K562 treated with DMSO at 1 percent for 24 hours (cell line): ENCODE measurements around the gene ABCA2. TPM values are rescaled to one million over a fixed set of nuclear protein-coding genes. Genes with fewer than 3 reads are reported as not detected.

Experiments
- total RNA-seq: library from RNA; unstranded; fragments of 300-600 nt; gene quantifications from 2 replicates; pipeline ENCODE4 v1.2.3, GENCODE V29; 2022; ENCODE audit warnings: low read depth; ENCODE audit not compliant: insufficient read depth

ABCA2 gene
- total RNA-seq = 11.0 and 24.1 TPM in 2 replicates

GRCh38 chr9:137027369-137028262 lies at the start of gene ABCA2:
Gene ABCA2 (minus strand): TSS chr9:137028237. CDS start chr9:137028140, 97 bp downstream.

GRCh38 chr9:137077010-137077747 lies 49.1 kb upstream of the ABCA2 start, which contains the start of gene UAP1L1:
Gene UAP1L1 (plus strand): TSS chr9:137077517. CDS start chr9:137077533, 16 bp downstream.

GRCh38 chr9:137070201-137070905 lies 42.3 kb upstream of the ABCA2 start, which contains the start of gene SAPCD2:
Gene SAPCD2 (minus strand): TSS chr9:137070557. CDS start chr9:137070460, 97 bp downstream.

GRCh38 chr9:137053944-137054931 lies 26.2 kb upstream of the ABCA2 start, which contains the start of gene ENTPD2:
Gene ENTPD2 (minus strand): TSS chr9:137054061. CDS start chr9:137053997, 64 bp downstream.

GRCh38 chr9:137046088-137046787 lies 18.2 kb upstream of the ABCA2 start, which contains the start of gene NPDC1:
Gene NPDC1 (minus strand): TSS chr9:137046177. CDS start chr9:137045989, 188 bp downstream.

GRCh38 chr9:137031904-137032640 lies 4.0 kb upstream of the ABCA2 start, which contains the start of gene FUT7:
Gene FUT7 (minus strand): TSS chr9:137032088. CDS start chr9:137031991, 97 bp downstream.

GRCh38 chr9:136996361-136997292 lies 31.4 kb downstream of the ABCA2 start, which contains the start of gene CLIC3:
Gene CLIC3 (minus strand): TSS chr9:136996568. CDS start chr9:136996543, 25 bp downstream.

GRCh38 chr9:136991993-136992818 lies 35.8 kb downstream of the ABCA2 start, which contains the start of gene PAXX:
Gene PAXX (plus strand): TSS chr9:136992422. CDS start chr9:136992444, 22 bp downstream.

GRCh38 chr9:136982232-136983051 lies 45.6 kb downstream of the ABCA2 start, which contains the start of gene LCNL1:
Gene LCNL1 (plus strand): TSS chr9:136982993. CDS start chr9:136983587, 594 bp downstream.

GRCh38 chr9:136977223-136977622 lies 50.8 kb downstream of the ABCA2 start, which contains the start of gene PTGDS:
Gene PTGDS (plus strand): TSS chr9:136977504. CDS start chr9:136977579, 75 bp downstream.

Other genes with a start within 250 kb of the ABCA2 start
- gene TMEM141, start 236.9 kb downstream of the ABCA2 start, total RNA-seq = 80.0 and 85.0 TPM in 2 replicates
- 1.8 and 3.5 TPM in 2 replicates for gene CCDC183, start 231.9 kb downstream of the ABCA2 start, total RNA-seq
- gene RABL6, start 220.3 kb downstream of the ABCA2 start, total RNA-seq = 160 and 181 TPM in 2 replicates
- gene AJM1, start 185.8 kb downstream of the ABCA2 start, total RNA-seq = 12.3 and 15.9 TPM in 2 replicates
- 163 and 193 TPM in 2 replicates for gene PHPT1, start 178.8 kb downstream of the ABCA2 start, total RNA-seq
- gene MAMDC4, start 175.9 kb downstream of the ABCA2 start, total RNA-seq = 1.9 and 3.1 TPM in 2 replicates
- 668 and 686 TPM in 2 replicates for gene EDF1, start 161.9 kb downstream of the ABCA2 start, total RNA-seq
- 32.9 and 35.8 TPM in 2 replicates for gene TRAF2, start 141.7 kb downstream of the ABCA2 start, total RNA-seq
- 150 and 189 TPM in 2 replicates for gene FBXW5, start 83.5 kb downstream of the ABCA2 start, total RNA-seq
- gene C8G, start 83.0 kb downstream of the ABCA2 start, total RNA-seq = 1.1 TPM in 1 of 2 replicates, not detected in the other
- gene LCN12, start 76.0 kb downstream of the ABCA2 start, total RNA-seq = not detected in 2 replicates
- 5.6 and 7.3 TPM in 2 replicates for gene PTGDS, start 50.7 kb downstream of the ABCA2 start, total RNA-seq
- gene LCNL1, start 45.2 kb downstream of the ABCA2 start, total RNA-seq = not detected in 2 replicates
- 82.2 and 86.6 TPM in 2 replicates for gene PAXX, start 35.8 kb downstream of the ABCA2 start, total RNA-seq
- 0.64 and 1.7 TPM in 2 replicates for gene CLIC3, start 31.7 kb downstream of the ABCA2 start, total RNA-seq
- gene FUT7, start 3.9 kb upstream of the ABCA2 start, total RNA-seq = not detected in 2 replicates
- gene NPDC1, start 17.9 kb upstream of the ABCA2 start, total RNA-seq = 0.66 and 1.1 TPM in 2 replicates
- 0.21 TPM in 1 of 2 replicates, not detected in the other for gene ENTPD2, start 25.8 kb upstream of the ABCA2 start, total RNA-seq
- gene SAPCD2, start 42.3 kb upstream of the ABCA2 start, total RNA-seq = 36.1 and 38.7 TPM in 2 replicates
- 9.0 and 9.6 TPM in 2 replicates for gene UAP1L1, start 49.3 kb upstream of the ABCA2 start, total RNA-seq
- 52.5 and 56.8 TPM in 2 replicates for gene MAN1B1, start 58.7 kb upstream of the ABCA2 start, total RNA-seq
- gene DPP7, start 86.5 kb upstream of the ABCA2 start, total RNA-seq = 187 and 232 TPM in 2 replicates
- gene GRIN1, start 110.9 kb upstream of the ABCA2 start, total RNA-seq = 0.12 and 0.78 TPM in 2 replicates
- gene LRRC26, start 141.8 kb upstream of the ABCA2 start, total RNA-seq = not detected in 2 replicates
- gene TMEM210, start 143.8 kb upstream of the ABCA2 start, total RNA-seq = not detected in 2 replicates
- gene ANAPC2, start 160.3 kb upstream of the ABCA2 start, total RNA-seq = 57.0 and 62.9 TPM in 2 replicates
- gene SSNA1, start 160.4 kb upstream of the ABCA2 start, total RNA-seq = 231 and 245 TPM in 2 replicates
- gene TPRN, start 172.5 kb upstream of the ABCA2 start, total RNA-seq = 33.3 and 34.3 TPM in 2 replicates
- 70.6 and 73.1 TPM in 2 replicates for gene TMEM203, start 177.4 kb upstream of the ABCA2 start, total RNA-seq
- gene NDOR1, start 177.5 kb upstream of the ABCA2 start, total RNA-seq = 28.7 and 33.4 TPM in 2 replicates
- gene RNF208, start 194.0 kb upstream of the ABCA2 start, total RNA-seq = 6.9 and 7.0 TPM in 2 replicates
- gene CYSRT1, start 196.9 kb upstream of the ABCA2 start, total RNA-seq = 1.6 and 1.7 TPM in 2 replicates
- not detected in 2 replicates for gene RNF224, start 199.3 kb upstream of the ABCA2 start, total RNA-seq
- gene SLC34A3, start 202.7 kb upstream of the ABCA2 start, total RNA-seq = not detected in 2 replicates
- 1,217 and 1,249 TPM in 2 replicates for gene TUBB4B, start 213.1 kb upstream of the ABCA2 start, total RNA-seq
- gene STPG3, start 223.0 kb upstream of the ABCA2 start, total RNA-seq = 0.60 TPM in 1 of 2 replicates, not detected in the other
- 123 TPM in 2 replicates for gene NELFB, start 227.1 kb upstream of the ABCA2 start, total RNA-seq
- gene TOR4A, start 249.5 kb upstream of the ABCA2 start, total RNA-seq = 86.6 and 103 TPM in 2 replicates